GM19452 (cell line): ENCODE measurements around the gene DOCK2.
"Not testable (repeated sequence)": the region's sequence is repeated elsewhere in the genome, so short reads cannot be mapped to it uniquely, and the experiment has no call there.

Source experiments
- ATAC-seq: cut with Tn5 transposase; IDR thresholded peaks from one replicate; pipeline ENCODE4 v1.9.1; 2021; ENCODE audit not compliant: unreplicated experiment

Gene DOCK2

DNA sequence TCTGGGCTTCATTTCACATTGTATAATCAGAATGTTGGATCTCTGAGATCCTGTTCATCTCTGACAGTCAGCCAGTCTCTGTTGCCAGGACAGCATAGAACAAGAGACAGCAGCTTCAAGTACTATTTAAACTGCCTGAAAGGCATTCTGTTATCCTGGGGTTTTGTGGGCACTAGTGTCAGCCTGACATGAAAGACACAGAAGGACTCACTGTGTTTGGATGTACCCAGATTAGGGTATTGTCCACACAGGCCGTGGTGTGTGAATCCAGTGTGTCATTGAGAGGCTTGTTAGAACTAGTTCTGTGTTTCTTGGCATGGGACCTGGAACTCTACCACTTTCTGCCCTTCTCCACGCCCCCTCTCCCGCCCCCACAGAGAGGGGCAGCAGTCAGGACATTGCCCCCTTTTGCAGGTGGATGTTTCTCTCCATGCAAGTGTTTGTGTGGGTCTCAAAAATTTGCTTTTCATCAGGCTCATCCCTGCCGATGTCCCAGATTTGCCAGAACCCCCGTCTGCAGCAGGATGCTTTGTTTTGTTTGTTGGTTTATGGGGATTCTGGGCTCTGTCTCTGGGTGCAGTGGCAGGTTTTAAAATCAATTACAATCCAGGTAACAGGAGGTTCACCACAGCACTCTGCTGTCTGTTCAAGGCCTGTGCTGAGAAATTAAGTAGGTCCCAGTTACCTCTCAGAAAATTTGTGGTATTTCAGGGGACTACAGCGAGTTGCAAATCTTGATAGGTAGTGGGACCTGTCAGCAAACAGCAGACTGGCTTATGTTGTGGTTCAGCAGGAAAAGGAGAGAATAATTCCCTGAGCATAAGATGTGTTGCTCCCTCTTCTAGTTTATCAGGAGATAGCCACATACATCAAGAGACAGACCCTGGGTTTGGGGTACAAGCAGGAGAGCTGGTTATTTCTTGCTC lies 144.6 kb downstream of the DOCK2 start:
- no peak for ATAC-seq

DNA sequence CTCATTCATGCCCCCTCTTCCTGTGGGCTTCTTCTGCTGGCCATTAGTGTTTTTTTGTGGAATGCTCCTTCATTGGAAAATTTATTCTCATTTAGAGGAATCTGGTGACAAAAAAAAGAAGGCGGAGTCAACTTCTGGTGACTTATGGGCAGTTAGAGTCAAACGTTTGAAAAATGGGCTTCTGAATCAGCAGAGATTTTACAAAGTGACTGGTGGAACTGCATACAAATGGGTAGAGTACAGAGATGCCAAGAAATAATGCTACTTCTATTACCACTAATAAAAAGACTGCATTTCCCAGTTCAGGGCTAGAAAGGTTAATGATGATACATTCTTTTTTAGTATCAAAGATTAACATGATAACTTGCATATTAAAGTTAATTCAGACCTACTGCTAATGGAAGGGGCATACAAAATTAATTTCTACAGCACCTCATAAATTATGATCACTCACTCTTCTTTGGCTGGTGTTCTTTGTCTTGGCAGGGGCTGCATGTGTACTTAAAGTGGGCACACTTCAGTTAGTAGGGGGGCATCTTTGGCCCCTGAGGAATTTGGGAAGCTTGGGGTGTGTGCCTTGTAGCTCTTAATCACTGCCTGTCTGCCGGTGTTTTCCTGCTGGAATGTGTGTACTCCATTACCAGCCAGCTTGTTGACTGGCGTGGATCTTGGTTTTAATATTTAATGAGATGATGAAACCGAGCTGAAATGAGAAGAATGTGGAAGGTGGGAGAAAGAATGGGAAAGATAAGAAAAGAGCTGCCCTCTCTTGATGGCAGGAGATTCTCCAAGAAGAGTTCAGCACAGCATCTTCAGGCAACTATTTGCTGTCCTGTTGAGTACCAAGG lies 148.9 kb downstream of the DOCK2 start:
- ATAC-seq = no peak

DNA sequence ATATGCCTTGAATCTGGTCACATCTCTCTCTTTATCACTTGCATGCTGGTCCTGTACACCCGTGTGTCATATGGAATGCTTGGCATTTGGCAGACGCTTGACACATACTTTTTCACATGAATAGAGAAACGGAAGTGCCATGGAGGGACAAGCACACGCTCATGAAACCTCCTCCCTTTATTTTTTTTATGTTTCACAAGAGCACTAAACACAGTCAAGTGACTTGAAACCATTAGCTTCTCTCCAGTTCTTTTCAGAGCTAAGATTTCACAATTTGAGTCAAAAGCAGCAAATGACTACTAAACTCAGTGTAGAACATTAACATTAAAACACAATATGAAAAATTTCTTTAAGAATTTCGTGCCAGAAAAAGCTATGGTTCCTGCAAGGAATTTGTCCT lies 151.1 kb downstream of the DOCK2 start:
- no peak for ATAC-seq

DNA sequence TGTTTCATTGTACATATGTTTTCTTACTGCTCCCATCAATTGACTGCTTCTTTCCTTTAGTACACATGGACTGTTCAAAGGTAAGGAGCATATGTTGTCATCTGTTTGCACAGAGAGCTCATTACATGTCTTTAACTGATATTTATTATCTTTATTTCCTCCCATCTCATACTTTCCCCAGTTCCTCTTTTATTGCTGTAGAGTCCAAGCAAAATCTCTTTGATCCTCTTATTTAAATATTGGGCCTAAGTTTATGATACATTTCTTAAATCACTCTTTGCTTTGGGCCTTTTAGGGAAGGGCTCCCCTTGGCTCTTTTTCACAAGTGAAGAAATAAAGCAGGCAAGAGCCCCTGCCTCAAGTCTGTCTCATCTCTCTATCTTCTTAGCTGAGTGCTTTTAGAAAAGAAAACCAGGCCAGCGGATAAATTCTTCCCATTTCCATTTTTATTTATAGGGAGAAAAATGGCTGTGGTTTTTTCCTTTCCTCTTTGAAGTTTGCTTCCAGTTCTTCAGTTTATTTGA lies 152.4 kb downstream of the DOCK2 start:
- no peak for ATAC-seq

DNA sequence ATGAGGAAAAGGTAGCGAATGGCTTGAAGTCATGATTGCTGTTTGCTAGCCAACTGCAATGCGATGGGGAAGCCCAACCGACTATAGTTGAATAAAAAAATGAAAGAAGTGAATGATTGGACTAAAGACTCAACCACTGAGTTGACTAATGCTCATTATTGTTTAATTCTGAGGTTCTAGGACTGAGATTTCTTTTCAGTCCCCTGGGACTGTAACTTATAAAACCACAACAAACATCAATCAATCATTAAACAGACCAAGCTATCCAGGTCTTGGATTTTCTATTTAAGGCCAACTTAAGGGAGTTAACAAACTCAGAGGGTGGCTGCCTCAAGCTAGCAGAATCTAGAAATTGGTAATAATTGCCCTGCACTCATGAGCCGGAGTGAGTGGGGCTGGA lies 154.2 kb downstream of the DOCK2 start:
- ATAC-seq = no peak

DNA sequence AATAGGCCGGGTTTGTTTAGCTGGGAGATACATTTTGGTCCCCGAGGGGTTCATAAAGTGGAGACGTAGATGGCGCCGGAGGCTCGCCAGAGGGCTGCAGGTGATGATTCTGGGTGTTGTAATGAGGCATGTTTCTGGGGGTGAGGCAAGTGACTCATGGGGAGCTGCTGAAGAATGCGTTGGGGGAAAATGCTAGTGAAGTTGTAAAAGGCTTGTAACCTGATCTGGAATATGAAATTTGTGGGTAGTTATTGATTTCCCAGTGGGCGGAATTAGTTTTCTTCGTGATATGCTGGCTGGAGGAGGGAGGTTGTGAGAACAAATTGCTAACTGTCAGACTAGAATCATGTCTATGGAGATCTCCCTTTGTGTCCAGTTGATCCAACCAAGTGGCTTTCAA lies 158.3 kb downstream of the DOCK2 start:
- ATAC-seq = no peak

DNA sequence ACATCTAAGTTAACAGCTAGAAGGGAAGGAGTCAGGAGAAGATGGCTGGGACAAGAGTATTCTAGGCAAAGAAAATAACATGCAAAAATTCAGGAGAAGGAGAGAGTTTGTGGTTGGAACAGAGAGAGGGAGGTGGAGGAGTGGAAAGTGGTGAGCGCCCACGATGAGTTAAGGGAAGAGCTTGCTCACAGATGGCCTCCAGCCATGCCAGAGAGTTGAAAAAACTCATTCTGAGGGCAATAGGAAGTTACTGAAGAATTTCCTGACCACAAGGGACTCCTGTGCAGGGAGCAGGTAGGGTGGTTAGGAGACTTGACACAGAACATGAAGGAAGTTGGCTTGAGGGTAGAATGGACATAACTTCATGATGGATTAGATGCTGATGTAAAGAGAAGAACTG lies 159.7 kb downstream of the DOCK2 start:
- ATAC-seq = no peak

DNA sequence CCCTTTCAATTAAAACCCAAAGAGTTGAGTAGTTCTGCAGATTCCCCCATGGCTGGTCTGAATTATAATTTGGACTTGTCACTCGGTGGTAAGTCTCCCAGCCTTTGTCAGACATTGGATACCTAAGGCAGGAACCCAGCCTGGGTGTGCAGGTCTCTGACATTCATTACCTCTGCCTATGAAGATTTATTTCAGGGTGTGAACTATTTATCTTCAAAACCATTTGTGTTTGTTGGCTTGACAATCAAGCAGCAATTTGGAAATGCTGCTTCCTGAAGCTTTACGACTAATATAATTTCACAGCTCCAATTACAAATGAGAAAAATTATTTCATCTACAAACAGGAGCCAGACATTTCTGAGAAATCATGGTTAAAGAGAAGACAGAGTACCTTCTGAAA lies 160.5 kb downstream of the DOCK2 start:
- no peak for ATAC-seq

DNA sequence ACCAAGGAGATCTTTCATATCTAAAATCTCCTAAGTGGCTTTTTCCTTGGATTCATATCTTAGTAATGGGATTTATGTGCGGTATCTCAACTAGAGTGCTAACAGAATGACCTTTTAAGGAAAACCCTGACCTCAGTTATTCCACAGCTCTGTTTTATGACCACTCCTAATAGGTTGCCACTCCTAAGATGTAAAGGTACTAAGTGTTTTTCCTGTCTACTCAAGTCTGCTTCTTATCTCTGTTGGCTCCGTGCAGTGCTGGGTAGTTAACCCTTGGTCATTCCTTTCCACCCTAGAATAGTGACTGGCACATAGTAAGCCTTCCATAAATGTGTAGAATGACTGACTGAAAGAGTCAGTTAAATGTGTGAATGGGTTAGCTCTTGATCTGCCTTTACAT lies 161.4 kb downstream of the DOCK2 start:
- ATAC-seq = no peak

DNA sequence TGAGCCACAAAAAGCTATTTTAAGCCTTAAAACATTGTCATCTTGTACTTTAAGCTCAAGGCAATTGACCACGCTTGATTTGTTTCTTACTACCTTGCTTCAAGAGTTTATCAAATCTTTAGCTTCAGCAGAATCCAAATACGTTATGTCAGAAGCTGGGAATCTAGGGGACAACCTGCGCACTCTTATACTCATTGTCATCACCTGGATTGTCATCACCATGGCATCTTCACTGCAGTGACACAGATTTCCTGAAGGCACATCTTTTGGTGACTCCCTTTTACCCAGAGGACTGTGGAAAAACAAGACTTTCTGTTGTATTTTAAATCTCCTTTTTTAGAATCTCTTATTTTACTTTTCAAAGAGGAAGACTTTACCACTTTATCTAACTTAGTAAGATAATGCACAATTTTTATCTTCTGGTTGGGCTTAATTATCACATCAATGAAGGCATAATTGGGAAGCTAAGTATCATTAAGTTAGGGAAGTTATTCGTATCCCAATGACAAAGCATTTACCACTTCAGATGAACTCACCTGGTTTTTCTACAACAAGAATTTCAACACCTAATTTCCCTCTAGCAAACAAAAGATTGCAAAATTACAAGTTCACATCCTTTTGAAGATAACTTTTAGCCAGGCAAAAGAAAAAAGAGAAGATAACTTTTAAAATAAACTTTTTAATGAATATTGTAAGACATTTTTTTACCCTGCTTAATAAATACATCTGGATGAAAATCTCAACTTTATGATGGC lies 162.0 kb downstream of the DOCK2 start:
- no peak for ATAC-seq

DNA sequence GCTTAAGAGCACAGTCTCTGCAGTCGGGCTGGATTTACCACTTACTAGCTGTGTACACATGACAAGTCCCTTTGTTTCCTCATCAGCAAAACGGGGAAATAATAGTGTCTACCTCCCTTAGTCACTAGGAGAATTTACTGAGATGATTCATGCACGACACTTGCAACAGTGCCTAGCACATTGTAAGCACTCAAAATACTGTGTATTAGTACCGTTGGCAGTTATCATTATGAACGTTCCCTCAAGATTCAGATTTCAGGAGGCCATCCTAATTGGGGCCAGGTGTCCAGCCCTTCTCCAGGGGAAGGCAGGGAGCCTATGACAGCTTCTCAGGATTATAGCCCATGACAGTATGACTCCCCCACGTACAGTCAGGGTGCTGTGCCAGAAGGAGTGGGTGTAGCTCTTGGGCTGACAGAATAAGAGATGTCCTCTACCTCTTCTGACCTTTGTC lies 164.3 kb downstream of the DOCK2 start:
- ATAC-seq = no peak

DNA sequence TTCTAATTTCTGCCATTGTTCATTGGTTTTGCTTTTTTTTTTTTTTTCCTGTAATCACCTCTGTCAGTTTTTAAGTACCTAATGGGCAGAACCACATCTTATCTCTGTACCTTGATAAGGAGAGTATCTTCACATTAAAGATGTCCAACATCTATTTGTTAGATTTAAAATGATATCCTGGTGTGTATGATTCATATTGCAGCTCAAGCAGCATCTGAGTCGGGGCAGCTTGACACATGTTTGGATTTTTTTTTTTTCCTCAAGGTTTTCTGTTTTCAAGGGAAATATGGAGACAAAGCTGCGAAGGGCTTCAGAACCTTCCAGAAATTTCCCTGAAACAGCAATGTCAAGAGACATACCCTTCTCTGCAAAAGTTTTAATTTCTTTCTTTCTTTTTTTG lies 164.7 kb downstream of the DOCK2 start:
- ATAC-seq = no peak

DNA sequence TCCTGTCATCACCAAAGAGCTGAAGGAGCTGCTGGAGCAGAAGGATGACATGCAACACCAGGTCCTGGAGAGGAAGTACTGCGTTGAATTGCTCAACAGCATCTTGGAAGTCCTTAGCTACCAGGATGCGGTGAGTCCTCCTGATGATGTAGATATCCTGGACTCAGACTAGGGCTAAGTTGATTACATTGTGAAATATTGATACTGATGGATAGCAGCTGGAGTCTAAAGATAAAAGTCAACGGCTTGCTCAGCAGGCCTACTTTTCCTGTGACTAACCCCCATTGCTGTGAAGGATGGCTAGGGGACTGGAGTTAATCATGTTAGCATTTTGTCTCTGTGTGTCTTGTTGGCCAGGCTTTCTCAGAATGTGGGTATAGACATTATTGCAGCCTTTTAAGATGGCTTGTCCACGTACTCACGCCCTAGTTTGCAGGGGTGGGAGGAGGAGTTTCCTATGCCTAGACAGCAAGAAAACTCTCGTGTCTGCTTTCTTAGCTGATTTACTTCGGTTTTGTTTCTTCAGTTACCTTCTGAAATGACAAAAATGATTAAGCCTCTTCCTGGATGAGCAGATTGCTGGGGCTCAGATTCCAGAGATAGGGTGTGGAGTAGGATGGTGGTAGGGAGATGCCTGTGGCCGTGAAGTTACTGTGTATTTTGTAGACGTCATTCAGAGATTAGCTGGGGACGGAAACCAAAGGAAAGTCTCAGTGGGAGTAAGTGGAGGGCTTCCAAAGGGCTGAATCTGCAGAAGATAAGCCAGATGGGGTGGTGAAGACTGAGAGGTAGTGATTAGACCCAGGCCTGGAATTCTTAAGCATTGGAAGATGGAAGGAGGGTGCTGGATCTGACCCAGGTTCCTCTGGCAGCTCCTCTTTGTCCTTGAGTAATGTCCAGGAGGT lies 166.3 kb downstream of the DOCK2 start:
- no peak for ATAC-seq

DNA sequence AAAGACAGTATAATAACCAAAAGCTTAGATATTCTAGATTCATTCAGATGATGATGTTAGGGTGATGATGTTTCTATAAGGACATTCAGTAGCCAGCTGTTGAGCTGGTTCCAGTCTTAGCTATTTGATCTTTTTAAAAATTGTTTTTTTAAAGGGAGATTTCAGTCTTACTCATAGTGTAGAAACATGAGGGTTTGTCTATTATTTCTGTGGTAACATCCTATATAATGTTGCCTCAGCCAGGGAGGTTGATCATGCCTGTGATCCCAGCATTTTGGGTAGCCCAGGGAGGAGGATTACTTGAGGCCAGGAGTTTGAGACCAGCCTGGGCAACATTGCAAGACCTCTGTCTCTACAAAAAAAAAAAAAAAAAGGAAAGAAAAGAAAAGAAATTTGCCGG lies 167.8 kb downstream of the DOCK2 start:
- no peak for ATAC-seq

DNA sequence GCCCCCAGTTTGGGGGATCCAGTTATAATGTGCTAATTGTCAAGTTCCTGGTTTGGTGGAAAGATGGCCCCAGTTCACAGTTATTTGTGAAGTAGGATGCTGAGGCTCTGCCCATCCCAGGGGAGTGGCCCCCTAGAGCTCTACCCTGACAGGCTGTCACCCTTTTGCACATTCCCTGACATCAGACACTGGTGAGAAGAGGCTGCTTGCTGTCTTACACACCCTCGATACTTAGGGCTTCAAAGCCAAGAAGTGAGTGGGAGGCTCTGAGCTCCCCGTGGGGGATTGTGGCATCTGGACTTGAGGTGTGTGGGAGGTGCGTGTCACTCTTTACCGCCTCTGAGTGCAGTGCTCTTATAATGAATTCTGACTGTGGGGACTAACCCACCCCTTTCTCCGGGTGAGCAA lies 168.5 kb downstream of the DOCK2 start:
- peak; percentile 89 for ATAC-seq

DNA sequence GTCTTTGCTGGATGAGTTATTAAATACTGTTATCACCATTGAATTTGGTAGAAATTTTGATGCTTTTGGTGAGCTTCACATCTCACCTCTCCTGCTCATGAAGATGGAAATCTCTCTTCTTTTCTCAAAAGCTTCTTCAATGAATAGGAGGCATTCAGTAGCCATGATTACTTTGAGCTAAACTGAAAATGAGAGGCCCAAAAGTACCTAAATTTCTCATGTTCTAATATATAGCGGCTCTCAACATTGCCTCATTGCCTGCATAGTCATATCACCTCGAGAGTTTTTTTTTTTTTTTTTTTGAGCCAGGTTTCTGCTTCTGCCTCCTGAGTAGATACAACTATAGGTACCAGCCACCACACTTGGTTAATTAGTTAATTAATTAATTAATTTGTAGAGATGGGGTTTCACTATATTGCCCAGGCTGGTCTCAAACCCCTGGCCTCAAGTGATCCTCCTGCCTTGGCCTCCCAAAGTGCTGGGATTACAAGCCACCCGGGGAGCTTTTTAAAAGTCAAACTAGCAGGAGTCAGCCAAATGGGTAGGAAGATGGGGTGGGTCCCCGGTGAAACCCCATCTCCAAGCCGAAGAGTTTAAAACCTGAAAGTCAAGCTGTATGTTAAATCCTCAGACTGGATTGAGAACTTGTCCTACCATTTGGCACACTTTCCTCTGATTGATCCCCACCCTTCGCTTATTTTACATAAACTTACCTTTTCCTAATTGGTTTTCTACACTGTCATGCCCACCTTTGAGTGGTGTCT lies 169.0 kb downstream of the DOCK2 start:
- ATAC-seq = peak; percentile 54

DNA sequence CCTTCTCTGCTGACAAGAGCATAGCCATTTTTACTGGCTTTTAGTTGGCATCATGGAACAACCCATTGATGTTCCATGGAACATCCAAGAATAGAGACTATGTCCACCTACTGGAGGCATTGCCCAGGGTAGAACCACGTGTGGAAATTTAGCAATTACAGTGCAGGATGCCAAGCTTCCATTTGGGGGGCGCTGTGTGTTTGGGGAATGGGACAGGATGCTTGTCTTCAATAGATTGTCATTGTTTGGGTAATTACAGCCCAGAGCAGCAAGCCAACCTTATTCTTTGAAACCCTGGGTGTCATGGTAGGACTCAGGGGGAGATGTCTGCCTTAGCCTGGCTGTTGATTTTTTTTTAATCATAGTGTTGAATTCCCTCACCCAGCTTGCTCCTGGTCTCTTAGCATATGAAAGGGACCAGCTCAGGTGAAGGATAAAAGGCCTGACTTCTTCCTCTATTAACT lies 171.1 kb downstream of the DOCK2 start:
- no peak for ATAC-seq

DNA sequence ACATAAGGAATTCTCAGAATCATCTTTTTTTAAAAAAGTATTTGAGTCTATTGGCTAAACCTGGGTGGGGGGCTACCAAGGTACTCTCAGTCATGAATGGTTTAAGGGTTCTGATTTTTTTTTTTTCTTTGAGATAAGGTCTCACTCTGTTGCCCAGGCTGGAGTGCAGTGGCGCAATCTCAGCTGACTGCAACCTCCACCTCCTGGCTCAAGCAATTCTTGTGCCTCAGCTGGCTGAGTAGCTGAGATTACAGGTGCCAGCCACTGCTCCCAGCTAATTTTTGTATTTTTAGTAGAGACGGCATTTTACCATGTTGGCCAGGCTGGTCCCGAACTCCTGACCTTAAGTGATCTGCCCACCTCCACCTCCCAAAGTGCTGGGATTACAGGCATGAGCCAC lies 171.8 kb downstream of the DOCK2 start:
- not testable (repeated sequence) for ATAC-seq

DNA sequence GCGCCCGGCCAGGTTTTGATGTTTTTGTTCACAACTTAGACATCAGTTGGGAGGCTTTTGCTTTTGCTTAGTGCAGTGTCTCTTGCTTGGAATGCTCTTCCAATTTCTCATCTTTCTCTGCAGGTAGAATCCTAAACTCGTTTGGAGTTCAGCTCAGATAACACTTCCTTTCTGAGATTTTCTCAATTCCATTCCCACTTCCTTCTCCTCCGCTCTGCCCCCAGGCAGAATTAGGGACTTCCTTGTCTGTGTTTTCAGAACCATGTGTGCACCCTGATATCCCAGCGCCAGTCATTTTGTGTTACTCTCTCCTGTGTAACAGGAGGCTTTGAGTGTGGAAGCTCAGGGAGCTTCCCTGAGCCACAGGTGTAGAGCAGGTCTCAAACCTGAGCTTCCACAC lies 172.2 kb downstream of the DOCK2 start:
- no peak for ATAC-seq
